ENCODE data around the gene KLF11.

- TF ChIP-seq CTCF (IDR thresholded peaks at IDR 0.05) (no peak), EP300 (IDR thresholded peaks at IDR 0.05) (no peak)
Measured at GRCh38 chr2:10078001-10078400, 34.7 kb downstream of the KLF11 start.

All from gastroesophageal sphincter (tissue), 3 donors.